CD8-positive, alpha-beta memory T cell (primary cell): ENCODE results near the gene L3MBTL2. TPM values are rescaled to one million over a fixed set of nuclear protein-coding genes. Genes with fewer than 3 reads are reported as not detected.
"Not testable (repeated sequence)": the region's sequence is repeated elsewhere in the genome, so short reads cannot be mapped to it uniquely, and the experiment has no call there.

Experiments
- CTCF ChIA-PET: fragments of 350-600 bp; sonication (Branson Sonifier 250); formaldehyde crosslinking; loops from one replicate; lab custom pipeline; 2021; ENCODE audit warnings: antibody characterized with exemption; lab: Charles Lee
- POLR2A ChIA-PET: fragments of 350-600 bp; sonication (Branson Sonifier 250); formaldehyde crosslinking; loops from one replicate; lab custom pipeline; 2021; ENCODE audit warnings: antibody characterized with exemption; lab: Charles Lee
- DNase-seq, 5 donors: peaks; one replicate each; pipeline versions ENCODE4 v3.0.0 to v3.0.0-alpha.2; 2020 to 2022; ENCODE audit warnings: mixed read lengths in 1 of 5
- H3K27ac ChIP-seq: one replicate; pipeline ENCODE4 v1.7.0; 2013; ENCODE audit warnings: low read depth, mild to moderate bottlenecking, low read length, moderate library complexity
- H3K27me3 ChIP-seq: 2 replicates; pipeline ENCODE4 v1.7.0; 2013; ENCODE audit warnings: low read length, mild to moderate bottlenecking; ENCODE audit not compliant: insufficient read depth, poor library complexity, severe bottlenecking
- H3K36me3 ChIP-seq: 2 replicates; pipeline ENCODE4 v1.7.0; 2013; ENCODE audit warnings: mild to moderate bottlenecking, low read length, moderate library complexity; ENCODE audit not compliant: insufficient read depth
- H3K4me1 ChIP-seq: 2 replicates; pipeline ENCODE4 v1.7.0; 2013; ENCODE audit warnings: mild to moderate bottlenecking, low read length, moderate library complexity; ENCODE audit not compliant: insufficient read depth
- H3K4me3 ChIP-seq: 2 replicates; pipeline ENCODE4 v1.7.0; 2013; ENCODE audit warnings: mild to moderate bottlenecking, low read length
- H3K9me3 ChIP-seq: 2 replicates; pipeline ENCODE4 v1.7.0; 2013; ENCODE audit warnings: mild to moderate bottlenecking, low read length
- H3K27ac Mint-ChIP-seq, 8 donors: one replicate each; pipeline ENCODE4 v1.8.0; 2020 to 2021; ENCODE audit warnings: mixed read lengths in 8 of 8, mild to moderate bottlenecking in 6 of 8, inconsistent platforms in 3 of 8, moderate library complexity in 3 of 8
- H3K27me3 Mint-ChIP-seq, 2 donors: one replicate each; pipeline ENCODE4 v1.8.0; 2020 to 2021; ENCODE audit warnings: mixed read lengths in 2 of 2, mild to moderate bottlenecking in 1 of 2, moderate library complexity in 1 of 2
- H3K36me3 Mint-ChIP-seq, 3 donors: one replicate each; pipeline ENCODE4 v1.8.0; 2020 to 2021; ENCODE audit warnings: mixed read lengths in 3 of 3, inconsistent platforms in 1 of 3, mild to moderate bottlenecking in 1 of 3
- H3K4me1 Mint-ChIP-seq, 3 donors: one replicate each; pipeline ENCODE4 v1.8.0; 2020 to 2021; ENCODE audit warnings: mixed read lengths in 3 of 3, inconsistent platforms in 1 of 3, mild to moderate bottlenecking in 1 of 3
- H3K4me3 Mint-ChIP-seq, 7 donors: one replicate each; pipeline ENCODE4 v1.8.0; 2020 to 2021; ENCODE audit warnings: mixed read lengths in 7 of 7, mild to moderate bottlenecking in 6 of 7, moderate library complexity in 4 of 7, inconsistent platforms in 2 of 7
- H3K9me3 Mint-ChIP-seq, 5 donors: one replicate each; pipeline ENCODE4 v1.8.0; 2020 to 2022; ENCODE audit warnings: mixed read lengths in 5 of 5, mild to moderate bottlenecking in 3 of 5, moderate library complexity in 2 of 5, inconsistent platforms in 1 of 5
- polyA plus RNA-seq: library from polyadenylated mRNA; unstranded; fragments of 300-500 nt; fragmentation: Illumina TruSeq; gene quantifications from one replicate; pipeline ENCODE4 v1.2.3, GENCODE V29; 2021
- total RNA-seq, 2 experiments: library from RNA; stranded (reverse); gene quantifications; one replicate each; pipeline ENCODE4 v1.2.3, GENCODE V29; 2021

L3MBTL2 gene
- total and polyA plus RNA-seq, 3 experiments from 2014 or later = 34.2 to 55.9 (median 54.4) TPM

DNA sequence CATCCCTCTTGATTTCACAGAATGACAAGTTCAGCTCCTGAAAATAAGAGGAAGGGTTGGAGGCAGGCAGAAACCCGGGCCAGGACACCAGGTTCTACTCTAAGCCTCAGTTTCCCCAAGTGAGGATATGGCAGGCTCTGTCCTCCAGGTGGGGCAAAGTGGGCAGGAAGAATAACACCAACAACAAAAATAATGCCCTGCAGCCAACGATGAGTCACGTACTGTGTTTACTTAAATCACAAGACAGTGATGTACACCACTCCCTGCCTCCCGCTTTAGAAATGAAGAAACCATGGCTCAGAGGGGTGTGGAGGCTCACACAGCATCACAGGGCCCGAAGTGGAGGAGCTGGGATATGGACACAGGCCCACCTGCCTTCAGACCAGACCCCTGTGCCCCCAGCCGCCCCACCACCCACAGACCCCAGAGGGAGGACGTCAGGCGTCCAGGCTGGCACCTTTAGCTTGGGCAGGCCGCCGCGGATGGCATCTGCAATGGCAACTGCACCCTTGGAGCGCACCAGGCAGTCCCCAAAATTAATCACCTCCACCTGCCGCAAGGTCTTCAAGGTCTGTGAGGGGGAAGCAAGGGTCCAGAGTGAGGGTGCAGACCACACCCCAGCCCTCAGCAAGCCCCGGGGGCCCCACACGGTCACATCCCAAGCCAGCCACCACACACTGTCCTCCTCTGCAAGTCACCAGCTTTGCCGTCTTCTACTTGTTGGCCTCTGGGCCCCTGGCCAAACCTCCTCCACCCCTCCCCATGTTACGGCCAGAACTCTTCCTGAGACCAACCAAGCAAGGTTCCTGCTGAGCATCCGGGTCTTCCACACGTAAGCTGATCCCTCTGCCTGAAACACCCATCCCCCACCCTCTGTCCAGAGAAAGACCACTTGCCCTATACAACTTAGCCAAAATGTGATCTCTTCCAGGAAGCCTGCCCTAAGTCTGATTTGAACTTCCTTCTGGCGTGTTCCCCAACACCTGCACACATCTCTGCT is 51.4 kb downstream of the L3MBTL2 start:
- Mint-ChIP-seq H3K4me1 (no peaks in the 10 kb centered on the region), H3K4me3 (no peak overlapping the region), H3K36me3 (peaks cover 4 to 93% (median 5%) of the 10 kb centered on the region in 3 donors), H3K27me3 (no peaks in the 10 kb centered on the region), H3K27ac (peak overlapping the region in 1 of 8 donors; percentile 63), H3K9me3 (no peaks in the 10 kb centered on the region)
- DNase-seq = no peak
- Histone ChIP-seq H3K4me3 (no peak overlapping the region), H3K27me3 (no peaks in the 10 kb centered on the region), H3K9me3 (no peaks in the 10 kb centered on the region), H3K27ac (no peak overlapping the region), H3K4me1 (no peaks in the 10 kb centered on the region), H3K36me3 (peaks cover 55% of the 10 kb centered on the region)
- POLR2A ChIA-PET = no interaction called here
- CTCF ChIA-PET = interaction anchor here (2.6 kb wide), 1 partner anchor 19 kb away, joined by 9 read pairs; no protein-coding TSS in a partner anchor

DNA sequence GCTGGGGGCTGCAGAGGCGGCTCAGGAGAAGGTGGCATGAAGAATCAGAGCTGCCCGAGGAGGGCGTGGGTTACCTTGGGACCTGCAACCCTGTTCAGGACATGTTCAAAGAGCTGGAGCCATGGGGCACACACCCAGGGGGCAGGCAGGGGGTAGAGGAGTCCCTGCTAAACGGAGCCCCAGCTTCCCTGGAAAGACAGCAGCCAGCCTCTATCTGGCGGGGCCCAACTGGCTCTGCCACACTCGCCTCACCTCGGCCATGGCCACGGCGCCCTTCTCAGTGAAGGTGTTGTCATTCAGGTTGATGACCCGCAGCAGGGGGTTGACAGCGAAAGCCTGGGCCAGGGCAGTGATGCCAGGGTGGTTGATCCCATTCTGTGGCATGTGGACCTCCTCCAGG is 52.6 kb downstream of the L3MBTL2 start:
- no peaks in the 10 kb centered on the region for H3K27me3 ChIP-seq
- DNase-seq = no peak
- peaks cover 66% of the 10 kb centered on the region for H3K36me3 ChIP-seq
- peaks cover 3 to 94% (median 4%) of the 10 kb centered on the region in 3 donors for H3K36me3 Mint-ChIP-seq
- H3K4me1 ChIP-seq = no peaks in the 10 kb centered on the region
- no peak overlapping the region for H3K4me3 ChIP-seq
- ChIA-PET CTCF (interaction anchor here (2.6 kb wide), 1 partner anchor 20 kb away, joined by 9 read pairs; no protein-coding TSS in a partner anchor), POLR2A (no interaction called here)
- no peaks in the 10 kb centered on the region for H3K27me3 Mint-ChIP-seq
- no peaks in the 10 kb centered on the region for H3K4me1 Mint-ChIP-seq
- H3K27ac Mint-ChIP-seq = peak overlapping the region in 1 of 8 donors; percentile 64
- H3K27ac ChIP-seq = no peak overlapping the region
- no peak overlapping the region for H3K4me3 Mint-ChIP-seq
- H3K9me3 ChIP-seq = no peaks in the 10 kb centered on the region
- no peaks in the 10 kb centered on the region for H3K9me3 Mint-ChIP-seq

GRCh38 chr22:41259756-41260155 is 54.6 kb downstream of the L3MBTL2 start:
- H3K36me3 ChIP-seq = peaks cover 68% of the 10 kb centered on the region
- H3K4me3 ChIP-seq, H3K4me3 Mint-ChIP-seq, H3K9me3 Mint-ChIP-seq, H3K4me1 Mint-ChIP-seq, H3K27me3 ChIP-seq, H3K27ac ChIP-seq, H3K27me3 Mint-ChIP-seq, H3K4me1 ChIP-seq, DNase-seq, H3K27ac Mint-ChIP-seq, H3K9me3 ChIP-seq: not testable (repeated sequence)
- ChIA-PET POLR2A (interaction anchor here (0.7 kb wide), 1 partner anchor 17 kb away, joined by 6 read pairs; no protein-coding TSS in a partner anchor), CTCF (interaction anchor here (0.6 kb wide), 1 partner anchor 11 kb away, joined by 3 read pairs; no protein-coding TSS in a partner anchor)
- peaks cover 0 to 95% (median 3%) of the 10 kb centered on the region in 3 donors for H3K36me3 Mint-ChIP-seq

DNA sequence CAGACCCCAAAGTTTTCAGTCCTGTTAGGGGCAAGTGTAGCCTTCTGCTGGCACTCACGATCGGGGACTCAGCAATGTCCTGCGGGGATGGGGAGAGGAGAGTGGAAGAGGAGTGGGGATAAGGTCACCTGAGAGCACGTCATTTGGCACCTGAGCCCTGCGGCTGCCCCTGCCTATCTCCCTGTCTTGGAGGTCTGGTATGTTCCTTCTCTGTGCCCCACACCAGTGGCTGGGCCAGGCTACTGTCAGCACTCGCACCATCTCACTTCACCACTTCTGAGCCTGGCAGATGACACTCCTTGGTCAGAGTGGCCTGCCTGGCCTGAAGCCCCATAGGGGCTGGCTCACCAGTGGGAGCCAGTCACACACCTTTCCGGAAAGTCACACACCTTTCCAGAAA is 55.8 kb downstream of the L3MBTL2 start:
- Mint-ChIP-seq H3K4me3 (no peak overlapping the region), H3K27ac (peak overlapping the region in 1 of 8 donors; percentile 82), H3K9me3 (no peaks in the 10 kb centered on the region), H3K27me3 (no peaks in the 10 kb centered on the region), H3K36me3 (peaks cover 0 to 94% (median 5%) of the 10 kb centered on the region in 3 donors), H3K4me1 (no peaks in the 10 kb centered on the region)
- Histone ChIP-seq H3K27ac (no peak overlapping the region), H3K36me3 (peaks cover 77% of the 10 kb centered on the region), H3K4me1 (no peaks in the 10 kb centered on the region), H3K9me3 (no peaks in the 10 kb centered on the region), H3K4me3 (no peak overlapping the region), H3K27me3 (no peaks in the 10 kb centered on the region)
- CTCF ChIA-PET = no interaction called here
- DNase-seq = no peak
- POLR2A ChIA-PET = no interaction called here

GRCh38 chr22:41261541-41262249 is 56.6 kb downstream of the L3MBTL2 start:
- Histone ChIP-seq H3K36me3 (peaks cover 69% of the 10 kb centered on the region), H3K9me3 (no peaks in the 10 kb centered on the region), H3K4me3 (no peak overlapping the region), H3K27ac (no peak overlapping the region), H3K4me1 (no peaks in the 10 kb centered on the region), H3K27me3 (no peaks in the 10 kb centered on the region)
- Mint-ChIP-seq H3K27ac (no peak overlapping the region), H3K9me3 (no peaks in the 10 kb centered on the region), H3K4me3 (no peak overlapping the region), H3K4me1 (peaks cover 0 to 4% (median 0%) of the 10 kb centered on the region in 3 donors), H3K27me3 (no peaks in the 10 kb centered on the region), H3K36me3 (peaks cover 0 to 93% (median 5%) of the 10 kb centered on the region in 3 donors)
- ChIA-PET POLR2A (no interaction called here), CTCF (interaction anchor here (1.1 to 2.0 kb wide), 2 partner anchors 9 to 24 kb away, joined by 4 to 7 read pairs; no protein-coding TSS in a partner anchor)
- DNase-seq = no peak

GRCh38 chr22:41262250-41262765 is 57.2 kb downstream of the L3MBTL2 start:
- Histone ChIP-seq H3K27ac (no peak overlapping the region), H3K9me3 (no peaks in the 10 kb centered on the region), H3K27me3 (no peaks in the 10 kb centered on the region), H3K4me1 (no peaks in the 10 kb centered on the region), H3K4me3 (no peak overlapping the region), H3K36me3 (peaks cover 68% of the 10 kb centered on the region)
- H3K4me3 Mint-ChIP-seq = no peak overlapping the region
- no peak for DNase-seq
- no peak overlapping the region for H3K27ac Mint-ChIP-seq
- no peaks in the 10 kb centered on the region for H3K9me3 Mint-ChIP-seq
- ChIA-PET CTCF (interaction anchor here (1.1 to 2.0 kb wide), 2 partner anchors 10 to 24 kb away, joined by 4 to 7 read pairs; no protein-coding TSS in a partner anchor), POLR2A (no interaction called here)
- H3K27me3 Mint-ChIP-seq = no peaks in the 10 kb centered on the region
- H3K36me3 Mint-ChIP-seq = peaks cover 0 to 92% (median 5%) of the 10 kb centered on the region in 3 donors
- peaks cover 0 to 4% (median 0%) of the 10 kb centered on the region in 3 donors for H3K4me1 Mint-ChIP-seq

DNA sequence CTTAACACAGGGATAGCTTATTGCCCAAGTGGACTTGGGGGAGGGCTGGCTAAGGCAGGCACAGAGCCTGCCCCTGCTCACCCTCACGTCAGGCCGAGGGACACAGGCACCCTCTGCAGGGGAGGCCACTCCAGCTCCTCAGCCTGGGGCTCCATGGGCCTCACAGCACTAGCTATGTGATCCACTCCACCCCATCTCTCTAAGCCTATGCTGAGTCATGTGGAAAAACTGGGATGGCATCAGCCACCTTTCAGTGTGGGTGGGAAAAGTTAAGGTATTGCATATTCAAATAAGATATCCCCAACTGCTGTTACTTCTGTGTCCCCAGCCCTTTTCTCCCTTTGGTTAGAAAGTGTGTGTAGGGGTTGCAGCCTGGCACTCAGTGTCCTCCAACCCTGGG is 58.6 kb downstream of the L3MBTL2 start:
- no peaks in the 10 kb centered on the region for H3K4me1 ChIP-seq
- ChIA-PET CTCF (no interaction called here), POLR2A (no interaction called here)
- Mint-ChIP-seq H3K4me1 (peaks cover 0 to 4% (median 0%) of the 10 kb centered on the region in 3 donors), H3K9me3 (no peaks in the 10 kb centered on the region), H3K27me3 (no peaks in the 10 kb centered on the region), H3K36me3 (peaks cover 0 to 92% (median 5%) of the 10 kb centered on the region in 3 donors), H3K4me3 (no peak overlapping the region), H3K27ac (peak overlapping the region in 1 of 8 donors; percentile 61)
- H3K9me3 ChIP-seq = no peaks in the 10 kb centered on the region
- no peak overlapping the region for H3K4me3 ChIP-seq
- H3K36me3 ChIP-seq = peaks cover 67% of the 10 kb centered on the region
- DNase-seq = no peak
- no peaks in the 10 kb centered on the region for H3K27me3 ChIP-seq
- H3K27ac ChIP-seq = no peak overlapping the region
